ENCODE results near the gene ARHGEF7.

DNA sequence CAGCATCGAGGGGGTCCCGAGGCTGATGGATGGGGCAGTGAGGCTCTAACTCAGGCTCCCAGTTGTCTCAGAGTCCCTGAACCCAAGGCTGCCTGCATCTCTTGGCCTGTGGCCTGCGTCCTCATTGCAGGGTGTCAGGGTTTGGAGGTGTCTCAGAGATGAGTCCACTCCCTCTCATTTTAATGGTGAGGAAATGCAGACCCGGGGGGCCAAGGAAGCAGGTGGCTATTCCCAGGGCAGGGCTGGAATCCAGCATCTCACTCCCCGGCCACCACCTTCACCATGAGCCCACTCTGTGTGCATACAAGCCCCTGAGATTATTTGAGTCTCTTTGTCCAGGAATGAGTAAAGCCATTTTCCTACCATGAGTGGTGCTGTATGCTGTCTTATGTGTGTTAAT, 226.8 kb downstream of the ARHGEF7 start:
- no peak for TF ChIP-seq CTCF (IDR thresholded peaks at IDR 0.05)
- TF ChIP-seq POLR2A (IDR thresholded peaks at IDR 0.05) = no peak
- TF ChIP-seq POLR2AphosphoS5 (IDR thresholded peaks at IDR 0.05) = no peak
- no peak for TF ChIP-seq EP300 (IDR thresholded peaks at IDR 0.05)

Data from stomach (tissue), 4 donors.